GM12878 (cell line): ENCODE data around the gene TRDMT1. TPM values are rescaled to one million over a fixed set of nuclear protein-coding genes. Genes with fewer than 3 reads are reported as not detected.

Experiments used
- ATAC-seq: fragments of 200-7000 bp; cut with Tn5 transposase; 3 replicates; pipeline ENCODE4 v1.9.1; 2020; ENCODE audit warnings: mild to moderate bottlenecking, moderate library complexity
- BruUV-seq: library from RNA; stranded (reverse); fragments of 400-500 nt; replicated peaks from 2 replicates; lab custom pipeline; 2021; lab: Mats Ljungman, UMichigan
- CTCF ChIA-PET: fragments of 300-600 bp; sonication (Branson Sonifier 250); formaldehyde crosslinking; extraction: SDS; loops from one replicate; lab custom pipeline; 2021; ENCODE audit warnings: inconsistent platforms; lab: Yijun Ruan, JAX
- POLR2A ChIA-PET: fragments of 350-600 bp; formaldehyde crosslinking; extraction: SDS; loops from one replicate; lab custom pipeline; 2021; ENCODE audit warnings: inconsistent platforms; lab: Charles Lee
- RAD21 ChIA-PET: fragments of 300-600 bp; sonication (Branson Sonifier 250); formaldehyde crosslinking; loops from one replicate; lab custom pipeline; 2023; ENCODE audit warnings: antibody characterized with exemption; ENCODE audit not compliant: unreplicated experiment; lab: Charles Lee
- SMC1A ChIA-PET: fragments of 300-600 bp; sonication (Branson Sonifier 250); formaldehyde crosslinking; loops from one replicate; lab custom pipeline; 2023; ENCODE audit not compliant: unreplicated experiment, uncharacterized antibody; lab: Charles Lee
- DNase-seq: peaks from one replicate; pipeline ENCODE4 v3.0.0-alpha.2; 2011; ENCODE audit warnings: low read depth, low spot score
- FAIRE-seq: peaks from 3 replicates; lab custom pipeline; 2011; peaks lifted over from hg19 to GRCh38; lab: Jason Lieb, UNC
- H2AFZ ChIP-seq: 2 replicates; pipeline ENCODE4 v1.6.0; 2011; ENCODE audit warnings: low read depth, low read length, control low read depth; ENCODE audit not compliant: control insufficient read depth
- H3K27ac ChIP-seq: 2 replicates; pipeline ENCODE4 v1.5.1; 2011; ENCODE audit warnings: control low read depth; ENCODE audit not compliant: control insufficient read depth, insufficient read depth
- H3K27me3 ChIP-seq, 2 experiments: replicated peaks in 1 of 2; 2 replicates each; pipeline versions ENCODE4 v1.6.0 to v1.6.1; 2011; ENCODE audit warnings: low read length in 1 of 2; ENCODE audit not compliant: control insufficient read depth in 2 of 2, insufficient read depth in 2 of 2
- H3K36me3 ChIP-seq, 2 experiments: 2 replicates each; pipeline ENCODE4 v1.5.1; 2011; ENCODE audit warnings: low read length in 1 of 2; ENCODE audit not compliant: control insufficient read depth in 2 of 2, insufficient read depth in 2 of 2
- H3K4me1 ChIP-seq: 2 replicates; pipeline ENCODE4 v1.6.1; 2011; ENCODE audit warnings: mild to moderate bottlenecking, low read length, moderate library complexity, mixed read lengths; ENCODE audit not compliant: control insufficient read depth, insufficient read depth
- H3K4me2 ChIP-seq: 2 replicates; pipeline ENCODE4 v1.6.0; 2011; ENCODE audit warnings: control low read depth; ENCODE audit not compliant: control insufficient read depth, insufficient read depth
- H3K4me3 ChIP-seq: fragments of 200-600 bp; sonication (generic); 2 replicates; pipeline ENCODE4 v1.5.1; 2016
- H3K79me2 ChIP-seq: 2 replicates; pipeline ENCODE4 v1.6.0; 2011; ENCODE audit warnings: low read length; ENCODE audit not compliant: control insufficient read depth, insufficient read depth
- H3K9ac ChIP-seq: 2 replicates; pipeline ENCODE4 v1.8.0; 2011; ENCODE audit warnings: low read length, control low read depth, mixed read lengths; ENCODE audit not compliant: control insufficient read depth, insufficient read depth
- H3K9me3 ChIP-seq: replicated peaks from 3 replicates; pipeline ENCODE4 v1.5.1; 2011; ENCODE audit warnings: mild to moderate bottlenecking, low read length; ENCODE audit not compliant: control insufficient read depth, insufficient read depth
- H4K20me1 ChIP-seq: 2 replicates; pipeline ENCODE4 v1.6.0; 2011; ENCODE audit not compliant: control insufficient read depth, insufficient read depth
- ATF7 ChIP-seq: fragments of 450-650 bp; IDR thresholded peaks from 2 replicates; pipeline ENCODE4 v1.6.1; 2016; ENCODE audit warnings: low read depth, mild to moderate bottlenecking
- ETV6 ChIP-seq, 2 experiments: fragments of 450-650 bp in 1 of 2; IDR thresholded peaks in 1 of 2; conservative IDR thresholded peaks in 1 of 2; 2 replicates each; pipeline ENCODE4 v1.6.1; 2014; ENCODE audit warnings: antibody characterized with exemption in 1 of 2, borderline replicate concordance in 1 of 2, low read depth in 1 of 2, mild to moderate bottlenecking in 1 of 2, moderate library complexity in 1 of 2
- FOXM1 ChIP-seq: IDR thresholded peaks from 2 replicates; pipeline ENCODE4 v1.6.1; 2012; ENCODE audit warnings: low read depth, mild to moderate bottlenecking, inconsistent platforms, low read length, moderate library complexity
- RCOR1 ChIP-seq: conservative IDR thresholded peaks from 2 replicates; pipeline ENCODE4 v1.6.1; 2012; ENCODE audit warnings: low read depth, low read length, improper control_type of control experiment
- SRF ChIP-seq, 2 experiments: IDR thresholded peaks; 2 replicates each; pipeline ENCODE4 v1.6.1; 2011; ENCODE audit warnings: low read depth in 2 of 2, low read length in 2 of 2, mild to moderate bottlenecking in 1 of 2, moderate library complexity in 1 of 2
- USF1 ChIP-seq: IDR thresholded peaks from 2 replicates; pipeline ENCODE4 v1.6.1; 2011; ENCODE audit warnings: borderline replicate concordance, low read depth, mild to moderate bottlenecking, moderate library complexity, mixed read lengths, low read length; ENCODE audit not compliant: insufficient read depth; ENCODE audit errors: extremely low read length
- WGBS: methylation state at CpG from one replicate; pipeline ENCODE4 v1.1.6; 2016; ENCODE audit warnings: low lambda C conversion rate; ENCODE audit not compliant: insufficient replicate concordance, insufficient coverage; ENCODE audit errors: missing lambda C conversion rate; 5-methylcytosine and 5-hydroxymethylcytosine counted together
- in situ Hi-C: fragments of 300-500 bp; cut with MboI; formaldehyde crosslinking; loops from 9 replicates; pipeline ENCODE4 v1.14.3; 2018; ENCODE audit warnings: mixed read lengths
- intact Hi-C: fragments of 100-400 bp; cut with micrococcal nuclease; formaldehyde crosslinking; loops from one replicate; pipeline ENCODE4 v1.14.2; 2022; ENCODE audit not compliant: unreplicated experiment
- polyA plus RNA-seq, 11 experiments: library from polyadenylated mRNA; depleted of rRNA in 4 of 11; unstranded in 6 of 11; stranded (reverse) in 5 of 11; fragments of >200 nt; fragmentation: Nextera tagmentation in 4 of 11; fragmentation: Illumina TruSeq in 1 of 11; extraction: Ambion mirVana in 4 of 11; extraction: Trizol in 1 of 11; gene quantifications; 1 replicate in 1 of 11; 2 replicates in 10 of 11; pipeline versions ENCODE4 v1.2.1 to v1.2.3, GENCODE V29; 2011 to 2016; ENCODE audit warnings: inconsistent platforms in 2 of 11, missing spikeins in 2 of 11, low read depth in 1 of 11
- total RNA-seq, 4 experiments: library from RNA; depleted of rRNA in 3 of 4; stranded (reverse); fragments of >200 nt in 3 of 4; fragmentation: Illumina TruSeq in 1 of 4; extraction: Trizol in 1 of 4; gene quantifications; 2 replicates each; pipeline versions ENCODE4 v1.2.1 to v1.2.3, GENCODE V29; 2013 to 2021

Gene TRDMT1
- total and polyA plus RNA-seq, 10 of the 15 experiments (the other 5 are each of a cell fraction or from before 2014, with no cell fraction given), result 2.3 to 9.7 (median 4.6) TPM

- Histone ChIP-seq H3K4me1 (peaks cover 11% of the 10 kb centered on the region; the same call in 1 of the 2 replicates), H3K4me2 (no peak overlapping the region), H3K27ac (no peak overlapping the region), H3K9me3 (no peaks in the 10 kb centered on the region; the same call in 2 of the 3 replicates), H4K20me1 (no peaks in the 10 kb centered on the region), H3K27me3 (no peaks in the 10 kb centered on the region; a peak in 1 of 4 replicates), H3K9ac (no peak overlapping the region), H3K79me2 (no peaks in the 10 kb centered on the region), H3K4me3 (no peak overlapping the region), H2AFZ (no peak overlapping the region), H3K36me3 (peaks cover 7% of the 10 kb centered on the region in 2 experiments; a peak in 3 of 4 replicates)
- TF ChIP-seq USF1 (no peak), SRF (IDR thresholded peaks at IDR 0.05; ENCODE audit: low read depth in 2 of 2, low read length in 2 of 2) (no peak), ATF7 (no peak), FOXM1 (no peak), ETV6 (conservative IDR thresholded peaks at IDR 0.05 in 1 of 2, IDR thresholded peaks at IDR 0.05 in 1 of 2; ENCODE audit: borderline replicate concordance in 1 of 2, low read depth in 1 of 2) (no peak), RCOR1 (no peak)
- DNase-seq, result no peak
- intact Hi-C loops, result loop anchor here (10.0 kb wide), 1 partner anchor 650 kb away; no protein-coding TSS in a partner anchor
- 80% methylated on average over 8 of the region's 8 CpGs for WGBS
- RAD21 ChIA-PET, result no interaction called here
- POLR2A ChIA-PET, result interaction anchor here (0.6 kb wide), 1 partner anchor 18 kb away, joined by 3 read pairs; no protein-coding TSS in a partner anchor
- no peak for ATAC-seq
- in situ Hi-C loops, result no loop called here
- BruUV-seq, result no TSS peak
- no peak for FAIRE-seq
- CTCF ChIA-PET, result no interaction called here
- SMC1A ChIA-PET, result interaction anchor here (0.7 to 1.1 kb wide), 2 partner anchors 8 to 22 kb away, joined by 3 read pairs; no protein-coding TSS in a partner anchor
Observed at GRCh38 chr10:17235136-17235535, 33.7 kb upstream of the TRDMT1 start.
